Left lung (tissue), 10 donors: Measurements from ENCODE around the gene FOXK1. TPM values are rescaled to one million over a fixed set of nuclear protein-coding genes. Genes with fewer than 3 reads are reported as not detected.

Source experiments
- ATAC-seq: fragments of 200-7000 bp; cut with Tn5 transposase; one replicate; pipeline ENCODE4 v1.9.1; 2020; ENCODE audit warnings: moderate library complexity
- DNase-seq, 4 donors: peaks; one replicate each; pipeline ENCODE4 v3.0.0-alpha.2; 2013 to 2020
- H3K27ac ChIP-seq, 2 donors: fragments of 200-600 bp; sonication (generic) in 1 of 2; one replicate each; pipeline versions ENCODE4 v1.5.0 to v1.8.0; 2020 to 2021
- H3K27me3 ChIP-seq, 2 donors: fragments of 200-600 bp; sonication (generic) in 1 of 2; one replicate each; pipeline versions ENCODE4 v1.5.0 to v1.8.0; 2020 to 2021
- H3K36me3 ChIP-seq, 2 donors: fragments of 200-600 bp; sonication (generic) in 1 of 2; one replicate each; pipeline versions ENCODE4 v1.5.0 to v1.8.0; 2020 to 2021
- H3K4me1 ChIP-seq, 2 donors: fragments of 200-600 bp; one replicate each; pipeline ENCODE4 v1.8.0; 2021
- H3K4me3 ChIP-seq, 2 donors: fragments of 200-600 bp; sonication (generic) in 1 of 2; one replicate each; pipeline versions ENCODE4 v1.5.0 to v1.8.0; 2020 to 2021; ENCODE audit warnings: mild to moderate bottlenecking in 1 of 2
- H3K9me3 ChIP-seq, 2 donors: fragments of 200-600 bp; sonication (generic) in 1 of 2; one replicate each; pipeline versions ENCODE4 v1.5.0 to v1.8.0; 2020 to 2021
- CTCF ChIP-seq, 2 donors: fragments of 200-600 bp; sonication (generic) in 1 of 2; IDR thresholded peaks; one replicate each; pipeline versions ENCODE4 v1.5.0 to v1.8.0; 2021; ENCODE audit warnings: antibody characterized with exemption in 2 of 2
- intact Hi-C, 2 donors: fragments of 100-400 bp; cut with DNase I; formaldehyde crosslinking; loops; one replicate each; pipeline versions ENCODE4 v1.11.2 to v1.14.2; 2022
- polyA plus RNA-seq, 6 donors: library from polyadenylated mRNA; unstranded; fragments of 120-200 nt; gene quantifications; one replicate each; pipeline ENCODE4 v1.2.1, GENCODE V29; 2013; ENCODE audit not compliant: insufficient read length in 6 of 6
- total RNA-seq, 2 donors: library from RNA; stranded (reverse); fragmentation: NEBNext Ultra II Directional; extraction: Animal tissue kit (Norgen Biotek cat#: 25700); gene quantifications; one replicate each; pipeline ENCODE4 v1.2.1, GENCODE V29; 2021
- donor health status: DM: no; HTN: yes; CAD: no.
- donor health status: DM: no; HTN: no; CAD: no.

FOXK1 gene
- total and polyA plus RNA-seq, 8 donors: 15.1 to 29.2 (median 18.8) TPM

GRCh38 chr7:4766666-4767519 lies 84.8 kb downstream of the FOXK1 start:
- H3K4me3 ChIP-seq: no peak overlapping the region
- peaks cover 0 to 59% of the 10 kb centered on the region in 2 donors for H3K36me3 ChIP-seq
- DNase-seq (peak in 1 of 4 donors; percentile 65), ATAC-seq (no peak)
- intact Hi-C loops: no loop called here
- H3K27me3 ChIP-seq: no peaks in the 10 kb centered on the region
- no peak for TF ChIP-seq CTCF (IDR thresholded peaks at IDR 0.05)
- no peaks in the 10 kb centered on the region for H3K9me3 ChIP-seq
- no peak overlapping the region for H3K27ac ChIP-seq
- H3K4me1 ChIP-seq: peaks cover 5 to 6% of the 10 kb centered on the region in 2 donors

- no peak overlapping the region for H3K27ac ChIP-seq
- ATAC-seq (no peak), DNase-seq (peak in 1 of 4 donors; percentile 31)
- intact Hi-C loops: no loop called here
- peaks cover 5 to 6% of the 10 kb centered on the region in 2 donors for H3K4me1 ChIP-seq
- no peak overlapping the region for H3K4me3 ChIP-seq
- no peak for TF ChIP-seq CTCF (IDR thresholded peaks at IDR 0.05)
- no peaks in the 10 kb centered on the region for H3K27me3 ChIP-seq
- H3K9me3 ChIP-seq: no peaks in the 10 kb centered on the region
- peaks cover 0 to 39% of the 10 kb centered on the region in 2 donors for H3K36me3 ChIP-seq
Measured at GRCh38 chr7:4768597-4769569, 86.8 kb downstream of the FOXK1 start.

GRCh38 chr7:4769761-4770160 lies 87.7 kb downstream of the FOXK1 start:
- H3K27me3 ChIP-seq: no peaks in the 10 kb centered on the region
- DNase-seq: peak in 2 of 4 donors; percentile 28 to 44
- H3K4me1 ChIP-seq: peaks cover 11 to 13% of the 10 kb centered on the region in 2 donors
- TF ChIP-seq CTCF (IDR thresholded peaks at IDR 0.05): no peak
- intact Hi-C loops: no loop called here
- peak overlapping the region in 1 of 2 donors; percentile 26 for H3K27ac ChIP-seq
- H3K9me3 ChIP-seq: no peaks in the 10 kb centered on the region
- ATAC-seq: peak; percentile 69
- no peak overlapping the region for H3K4me3 ChIP-seq
- peaks cover 0 to 30% of the 10 kb centered on the region in 2 donors for H3K36me3 ChIP-seq

- ATAC-seq (no peak), DNase-seq (peak in 1 of 4 donors; percentile 39)
- peaks cover 12 to 14% of the 10 kb centered on the region in 2 donors for H3K4me1 ChIP-seq
- H3K9me3 ChIP-seq: no peaks in the 10 kb centered on the region
- TF ChIP-seq CTCF (IDR thresholded peaks at IDR 0.05): no peak
- no peaks in the 10 kb centered on the region for H3K27me3 ChIP-seq
- peaks cover 0 to 20% of the 10 kb centered on the region in 2 donors for H3K36me3 ChIP-seq
- no peak overlapping the region for H3K27ac ChIP-seq
- no peak overlapping the region for H3K4me3 ChIP-seq
- intact Hi-C loops: no loop called here
Measured at GRCh38 chr7:4770886-4771285, 88.8 kb downstream of the FOXK1 start.
